Stimulated activated CD4-positive, alpha-beta T cell treated with anti-CD3 and anti-CD28 coated beads, Interleukin-1b, Interleukin-23, amount 100 ng/mL, for 48 hours (primary cell): ENCODE measurements around the gene SART1.
"Not testable (repeated sequence)": the region's sequence is repeated elsewhere in the genome, so short reads cannot be mapped to it uniquely, and the experiment has no call there.

Experiments
- DNase-seq: peaks from one replicate; pipeline ENCODE4 v3.0.0-alpha.2; 2020

Gene SART1

GRCh38 chr11:66001942-66002647 lies 40.6 kb downstream of the SART1 start, which contains the start of the genes BANF1 and EIF1AD:
Gene BANF1, plus strand, starts transcription at chr11:66002503. Its CDS starts 748 bp downstream, at chr11:66003251.
Gene EIF1AD, minus strand, starts transcription at chr11:66002157. Its CDS starts 1,768 bp downstream, at chr11:66000389.
- DNase-seq = peak; percentile 96

GRCh38 chr11:66002648-66003225 lies 41.2 kb downstream of the SART1 start:
- DNase-seq = no peak

GRCh38 chr11:66003291-66003690 lies 41.8 kb downstream of the SART1 start:
- DNase-seq = no peak

- no peak for DNase-seq
These were observed 42.7 kb downstream of the SART1 start for GRCh38 chr11:66004186-66004585.

- no peak for DNase-seq
These were observed 44.8 kb downstream of the SART1 start for GRCh38 chr11:66006134-66006890.

GRCh38 chr11:66006891-66007176 lies 45.3 kb downstream of the SART1 start:
- DNase-seq = no peak

GRCh38 chr11:66007201-66007634 lies 45.7 kb downstream of the SART1 start:
- DNase-seq = no peak

GRCh38 chr11:66008095-66008467 lies 46.5 kb downstream of the SART1 start:
- no peak for DNase-seq

- DNase-seq = no peak
These were observed 47.1 kb downstream of the SART1 start for GRCh38 chr11:66008468-66009101.

- not testable (repeated sequence) for DNase-seq
These were observed 48.5 kb downstream of the SART1 start for GRCh38 chr11:66010036-66010435.

GRCh38 chr11:66011239-66011784 lies 49.8 kb downstream of the SART1 start:
- no peak for DNase-seq

GRCh38 chr11:66011785-66012303 lies 50.3 kb downstream of the SART1 start, which contains the start of gene CST6:
Gene CST6, plus strand, starts transcription at chr11:66012008. Its CDS starts 37 bp downstream, at chr11:66012045.
- DNase-seq = no peak

- no peak for DNase-seq
These were observed 50.9 kb downstream of the SART1 start for GRCh38 chr11:66012371-66012945.

- no peak for DNase-seq
These were observed 51.6 kb downstream of the SART1 start for GRCh38 chr11:66012946-66013761.

- no peak for DNase-seq
These were observed 52.2 kb downstream of the SART1 start for GRCh38 chr11:66013762-66014100.

- no peak for DNase-seq
These were observed 53.4 kb downstream of the SART1 start for GRCh38 chr11:66014804-66015453.

- no peak for DNase-seq
These were observed 53.9 kb downstream of the SART1 start for GRCh38 chr11:66015454-66015881.

- no peak for DNase-seq
These were observed 54.6 kb downstream of the SART1 start for GRCh38 chr11:66015936-66016792.

GRCh38 chr11:66016793-66017177 lies 55.3 kb downstream of the SART1 start:
- DNase-seq = no peak

- DNase-seq = no peak
These were observed 55.8 kb downstream of the SART1 start for GRCh38 chr11:66017321-66017720.
